GM06990 (cell line): ENCODE results near the gene PLPP1.

Experiments
- DNase-seq: peaks from one replicate; pipeline ENCODE4 v3.0.0-alpha.2; 2011; ENCODE audit not compliant: insufficient read length; ENCODE audit errors: extremely low read depth
- H3K27me3 ChIP-seq: replicated peaks from 2 replicates; pipeline ENCODE4 v1.6.0; 2011; ENCODE audit warnings: low read length; ENCODE audit not compliant: control insufficient read depth, insufficient read depth
- H3K36me3 ChIP-seq: 2 replicates; pipeline ENCODE4 v1.5.1; 2011; ENCODE audit warnings: low read length; ENCODE audit not compliant: control insufficient read depth, insufficient read depth
- H3K4me3 ChIP-seq: replicated peaks from 2 replicates; pipeline ENCODE4 v1.5.1; 2011; ENCODE audit warnings: low read depth, mild to moderate bottlenecking, control low read depth, low read length
- TF ChIP-seq, protein P1 (sequence below): IDR thresholded peaks from 2 replicates; pipeline ENCODE4 v1.5.1; 2011; ENCODE audit warnings: low read length, control low read depth, mild to moderate bottlenecking, inconsistent platforms; ENCODE audit not compliant: insufficient read depth, poor library complexity, severe bottlenecking

PLPP1 gene

DNA sequence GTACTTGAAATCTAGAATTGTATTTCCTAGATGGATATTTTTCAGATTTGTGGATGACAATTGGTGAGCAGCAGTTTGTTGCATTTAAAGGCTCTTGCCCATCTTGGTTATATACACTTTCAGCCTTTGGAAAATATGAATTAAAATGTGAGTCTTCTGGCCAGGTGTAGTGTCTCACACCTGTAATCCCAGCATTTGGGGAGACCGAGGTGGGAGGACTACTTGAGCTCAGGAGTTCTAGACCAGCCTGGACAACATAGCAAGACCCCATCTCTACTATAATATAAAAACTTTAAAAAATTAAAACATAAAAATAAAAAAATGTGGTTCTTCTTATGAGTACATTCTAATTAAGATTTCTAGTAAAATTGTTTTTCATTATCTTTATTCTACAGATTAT is 125.0 kb downstream of the PLPP1 start:
- Histone ChIP-seq H3K4me3 (no peak overlapping the region), H3K36me3 (peaks cover 5% of the 10 kb centered on the region), H3K27me3 (no peaks in the 10 kb centered on the region)
- TF ChIP-seq, protein P1, sequence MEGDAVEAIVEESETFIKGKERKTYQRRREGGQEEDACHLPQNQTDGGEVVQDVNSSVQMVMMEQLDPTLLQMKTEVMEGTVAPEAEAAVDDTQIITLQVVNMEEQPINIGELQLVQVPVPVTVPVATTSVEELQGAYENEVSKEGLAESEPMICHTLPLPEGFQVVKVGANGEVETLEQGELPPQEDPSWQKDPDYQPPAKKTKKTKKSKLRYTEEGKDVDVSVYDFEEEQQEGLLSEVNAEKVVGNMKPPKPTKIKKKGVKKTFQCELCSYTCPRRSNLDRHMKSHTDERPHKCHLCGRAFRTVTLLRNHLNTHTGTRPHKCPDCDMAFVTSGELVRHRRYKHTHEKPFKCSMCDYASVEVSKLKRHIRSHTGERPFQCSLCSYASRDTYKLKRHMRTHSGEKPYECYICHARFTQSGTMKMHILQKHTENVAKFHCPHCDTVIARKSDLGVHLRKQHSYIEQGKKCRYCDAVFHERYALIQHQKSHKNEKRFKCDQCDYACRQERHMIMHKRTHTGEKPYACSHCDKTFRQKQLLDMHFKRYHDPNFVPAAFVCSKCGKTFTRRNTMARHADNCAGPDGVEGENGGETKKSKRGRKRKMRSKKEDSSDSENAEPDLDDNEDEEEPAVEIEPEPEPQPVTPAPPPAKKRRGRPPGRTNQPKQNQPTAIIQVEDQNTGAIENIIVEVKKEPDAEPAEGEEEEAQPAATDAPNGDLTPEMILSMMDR: no peak
- DNase-seq: no peak

DNA sequence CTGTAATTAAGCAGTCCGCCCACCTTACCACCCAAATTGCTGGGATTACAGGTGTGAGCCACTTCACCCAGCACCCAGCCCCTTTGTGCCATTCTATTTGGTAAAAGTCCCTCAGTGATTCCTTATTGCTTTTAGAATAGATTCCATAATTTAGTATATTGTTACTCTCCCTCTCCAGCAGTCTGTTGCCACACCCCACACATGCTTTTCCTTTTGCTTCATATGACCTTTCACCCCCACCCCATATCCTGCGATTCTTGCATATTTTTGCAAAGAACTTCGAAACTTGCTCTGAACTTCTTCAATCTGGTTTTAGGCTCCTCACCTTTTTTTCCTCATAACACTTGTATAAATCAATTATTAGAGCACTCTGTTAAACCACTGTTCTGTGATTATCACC is 126.8 kb downstream of the PLPP1 start:
- TF ChIP-seq, protein P1: no peak
- peaks cover 7% of the 10 kb centered on the region for H3K36me3 ChIP-seq
- DNase-seq: no peak
- H3K27me3 ChIP-seq: no peaks in the 10 kb centered on the region
- H3K4me3 ChIP-seq: no peak overlapping the region

DNA sequence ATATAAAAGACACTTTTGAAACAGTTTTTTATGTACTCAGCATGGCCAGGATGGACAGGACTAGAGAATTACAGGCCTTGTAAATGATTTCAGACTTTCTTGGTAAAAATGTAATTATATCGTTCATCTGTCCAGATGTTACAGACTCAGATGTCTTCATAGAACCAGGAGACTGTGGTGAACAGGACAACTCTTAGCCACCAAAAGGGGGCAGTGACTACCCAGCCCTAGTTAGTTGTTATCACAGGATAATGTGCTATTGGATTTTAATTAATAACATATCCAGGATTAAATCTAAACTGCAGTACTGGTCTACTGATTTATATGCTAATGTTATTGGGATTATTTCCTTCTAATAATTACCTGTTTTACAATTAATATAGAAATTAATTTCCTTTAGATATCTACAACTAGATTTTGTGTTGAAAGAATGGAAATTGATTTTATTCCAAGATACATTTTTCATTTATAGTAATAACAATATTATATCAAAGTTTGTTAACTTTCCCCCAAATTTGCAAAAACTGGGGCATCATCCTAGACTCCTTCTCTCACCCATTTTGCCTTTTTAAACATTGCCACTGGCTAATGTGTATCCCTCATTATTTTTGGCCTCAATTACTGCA is 127.6 kb downstream of the PLPP1 start:
- DNase-seq: no peak
- TF ChIP-seq, protein P1: peak; percentile 63
- Histone ChIP-seq H3K4me3 (no peak overlapping the region), H3K36me3 (peaks cover 11% of the 10 kb centered on the region), H3K27me3 (no peaks in the 10 kb centered on the region)

DNA sequence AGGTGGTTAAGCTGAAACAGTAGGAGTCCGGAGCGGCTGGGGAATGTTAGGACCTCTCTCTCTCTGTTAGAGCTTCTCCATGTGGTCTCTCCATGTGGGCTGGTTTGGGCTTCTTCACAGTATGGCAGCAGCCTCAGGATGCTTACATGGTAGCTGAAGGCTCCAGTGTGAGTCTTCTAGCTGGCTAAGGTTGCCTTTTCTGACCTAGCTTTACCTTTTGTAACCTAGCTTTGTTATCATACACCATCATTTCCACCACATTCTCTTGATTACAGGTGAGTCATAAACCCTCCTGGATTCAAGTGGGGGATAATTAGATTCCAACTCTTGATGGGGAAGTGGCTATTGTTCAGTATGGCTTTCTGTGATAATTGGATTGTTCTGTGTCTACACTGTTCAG is 128.5 kb downstream of the PLPP1 start:
- H3K27me3 ChIP-seq: no peaks in the 10 kb centered on the region
- TF ChIP-seq, protein P1: no peak
- H3K4me3 ChIP-seq: no peak overlapping the region
- peaks cover 13% of the 10 kb centered on the region for H3K36me3 ChIP-seq
- no peak for DNase-seq

DNA sequence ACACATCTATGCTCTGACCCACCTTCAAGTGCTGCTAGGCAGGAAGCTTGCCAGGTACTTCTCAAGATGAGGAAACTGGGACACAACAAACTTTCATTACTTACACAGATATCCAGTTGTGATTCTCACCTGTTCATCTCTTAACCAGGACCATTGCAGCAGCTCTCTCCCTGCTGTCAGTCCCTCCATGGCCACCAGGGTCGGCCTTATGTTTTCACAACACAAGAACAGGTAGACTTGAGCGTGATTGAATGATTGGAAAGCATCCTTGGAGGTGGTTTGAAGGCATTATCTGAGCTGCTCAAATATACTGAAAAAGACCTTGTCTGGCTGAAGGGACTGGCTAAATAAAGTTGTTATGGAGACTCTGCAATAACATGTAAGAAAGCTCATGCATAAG is 132.6 kb downstream of the PLPP1 start:
- Histone ChIP-seq H3K36me3 (peaks cover 11% of the 10 kb centered on the region), H3K27me3 (no peaks in the 10 kb centered on the region), H3K4me3 (no peak overlapping the region)
- DNase-seq: no peak
- TF ChIP-seq, protein P1: no peak
